Measurements from ENCODE around the gene ADGRV1.

- TF ChIP-seq GATA2 (IDR thresholded peaks at IDR 0.05; ENCODE audit: low read depth, low read length) (no peak), GATA3 (IDR thresholded peaks at IDR 0.05; ENCODE audit: low read depth, low read length) (no peak)
These were observed 467.9 kb downstream of the ADGRV1 start for GRCh38 chr5:91026466-91026865.
